Lung (tissue), 12 donors: Measurements from ENCODE around the gene OSMR. TPM values are rescaled to one million over a fixed set of nuclear protein-coding genes. Genes with fewer than 3 reads are reported as not detected.

Experiments used
- ATAC-seq: fragments of 200-7000 bp; cut with Tn5 transposase; one replicate; pipeline ENCODE4 v1.9.1; 2020; ENCODE audit warnings: moderate number of reproducible peaks; ENCODE audit not compliant: insufficient read depth, low FRiP score
- DNase-seq, 3 donors: peaks; one replicate each; pipeline ENCODE4 v3.0.0-alpha.2; 2013 to 2017
- H3K27ac ChIP-seq, 2 donors: one replicate each; pipeline ENCODE4 v1.5.1; 2013; ENCODE audit warnings: mild to moderate bottlenecking in 2 of 2, moderate library complexity in 2 of 2, control low read depth in 1 of 2, inconsistent platforms in 1 of 2, low read depth in 1 of 2, low read length in 1 of 2
- H3K27me3 ChIP-seq, 3 donors: one replicate each; pipeline ENCODE4 v1.5.1; 2013; ENCODE audit warnings: low read length in 2 of 3; ENCODE audit not compliant: control insufficient read depth in 3 of 3, insufficient read depth in 3 of 3
- H3K36me3 ChIP-seq, 4 donors: one replicate each; pipeline ENCODE4 v1.5.1; 2013; ENCODE audit warnings: low read length in 4 of 4, mild to moderate bottlenecking in 1 of 4, moderate library complexity in 1 of 4; ENCODE audit not compliant: control insufficient read depth in 4 of 4, insufficient read depth in 4 of 4
- H3K4me1 ChIP-seq, 5 donors: one replicate each; pipeline ENCODE4 v1.5.1; 2013; ENCODE audit warnings: low read length in 5 of 5, mild to moderate bottlenecking in 2 of 5, moderate library complexity in 1 of 5; ENCODE audit not compliant: control insufficient read depth in 5 of 5, insufficient read depth in 5 of 5
- H3K4me3 ChIP-seq: one replicate; pipeline ENCODE4 v1.5.1; 2013; ENCODE audit warnings: mild to moderate bottlenecking, control low read depth, moderate library complexity
- H3K9ac ChIP-seq, 2 donors: one replicate each; pipeline ENCODE4 v1.5.1; 2013; ENCODE audit warnings: low read length in 2 of 2, control low read depth in 1 of 2; ENCODE audit not compliant: insufficient read depth in 1 of 2
- H3K9me3 ChIP-seq, 4 donors: one replicate each; pipeline ENCODE4 v1.5.1; 2013; ENCODE audit warnings: low read length in 3 of 4, mild to moderate bottlenecking in 1 of 4, moderate library complexity in 1 of 4; ENCODE audit not compliant: control insufficient read depth in 4 of 4, insufficient read depth in 3 of 4
- CTCF ChIP-seq: IDR thresholded peaks from 2 replicates; pipeline ENCODE4 v1.5.1; 2012; ENCODE audit warnings: mild to moderate bottlenecking; ENCODE audit errors: control extremely low read depth, extremely low read depth
- WGBS, 2 donors: extraction: QIAGEN DNeasy Blood & Tissue Kit; methylation state at CpG; one replicate each; pipeline ENCODE4 v1.1.7; 2013; 5-methylcytosine and 5-hydroxymethylcytosine counted together
- polyA plus RNA-seq, 2 donors: library from polyadenylated mRNA; stranded (reverse); fragments of 200-250 nt; gene quantifications; one replicate each; pipeline ENCODE4 v1.2.1, GENCODE V29; 2013
- total RNA-seq, 2 donors: library from RNA; depleted of rRNA in 1 of 2; stranded (reverse); fragments of >200 nt in 1 of 2; gene quantifications; one replicate each; pipeline ENCODE4 v1.2.1, GENCODE V29; 2014 to 2021
- donor health status: control.
- donor health status: control.
- donor health status: Bipolar disorder and iron deficiency.
- donor health status: healthy.
- donor health status: DM: yes; HTN: yes; CAD: no.

Gene OSMR
- total and polyA plus RNA-seq, 4 donors = 15.4 to 72.8 (median 57.4) TPM

- 82 to 87% methylated on average over 5 of the region's 5 CpGs for WGBS, 2 donors
- no peak for ATAC-seq
- peaks cover 0 to 4% (median 0%) of the 10 kb centered on the region in 5 donors for H3K4me1 ChIP-seq
- DNase-seq = no peak
- H3K9ac ChIP-seq = no peak overlapping the region
- peaks cover 0 to 6% (median 1%) of the 10 kb centered on the region in 4 donors for H3K9me3 ChIP-seq
- H3K36me3 ChIP-seq = peaks cover 5 to 13% (median 8%) of the 10 kb centered on the region in 4 donors
- H3K27me3 ChIP-seq = no peaks in the 10 kb centered on the region
- no peak for TF ChIP-seq CTCF
- H3K27ac ChIP-seq = no peak overlapping the region
- no peak overlapping the region for H3K4me3 ChIP-seq
Measured at GRCh38 chr5:38824821-38825220, 21.0 kb upstream of the OSMR start.

GRCh38 chr5:38825494-38825893, 20.3 kb upstream of the OSMR start:
- Histone ChIP-seq H3K27ac (no peak overlapping the region), H3K9me3 (peaks cover 0 to 6% (median 1%) of the 10 kb centered on the region in 4 donors), H3K36me3 (peaks cover 5 to 13% (median 8%) of the 10 kb centered on the region in 4 donors), H3K9ac (no peak overlapping the region), H3K4me3 (no peak overlapping the region), H3K27me3 (no peaks in the 10 kb centered on the region), H3K4me1 (peaks cover 0 to 4% (median 0%) of the 10 kb centered on the region in 5 donors)
- DNase-seq (no peak), ATAC-seq (no peak)
- WGBS, 2 donors = 64 to 71% methylated on average over 1 of the region's 1 CpG
- no peak for TF ChIP-seq CTCF

- WGBS, 2 donors = 88 to 91% methylated on average over 4 of the region's 4 CpGs
Measured at GRCh38 chr5:38827525-38827924, 18.3 kb upstream of the OSMR start.

More at GRCh38 chr5:38827525-38827924, 18.3 kb upstream of the OSMR start:
- peaks cover 0 to 6% (median 0%) of the 10 kb centered on the region in 5 donors for H3K4me1 ChIP-seq
- no peak overlapping the region for H3K27ac ChIP-seq
- H3K27me3 ChIP-seq = no peaks in the 10 kb centered on the region
- H3K36me3 ChIP-seq = peaks cover 3 to 10% (median 8%) of the 10 kb centered on the region in 4 donors
- H3K9me3 ChIP-seq = peaks cover 0 to 4% (median 0%) of the 10 kb centered on the region in 4 donors
- H3K4me3 ChIP-seq = no peak overlapping the region
- ATAC-seq (no peak), DNase-seq (no peak)
- TF ChIP-seq CTCF = no peak
- H3K9ac ChIP-seq = no peak overlapping the region
